Endothelial cell of umbilical vein (primary cell): ENCODE results near the gene CTU2. TPM values are rescaled to one million over a fixed set of nuclear protein-coding genes. Genes with fewer than 3 reads are reported as not detected.

Experiments
- BruUV-seq: library from RNA; stranded (reverse); fragments of 400-500 nt; replicated peaks from 2 replicates; lab custom pipeline; 2021; lab: Mats Ljungman, UMichigan
- CTCF ChIA-PET: fragments of 300-600, 350-600 bp; sonication (Branson Sonifier 250); formaldehyde crosslinking; loops from one replicate; lab custom pipeline; 2021; ENCODE audit warnings: antibody characterized with exemption, inconsistent platforms; lab: Charles Lee
- POLR2A ChIA-PET: fragments of 300-600, 350-600 bp; sonication (Branson Sonifier 250); formaldehyde crosslinking; loops from one replicate; lab custom pipeline; 2021; ENCODE audit warnings: antibody characterized with exemption, inconsistent platforms; lab: Charles Lee
- DNase-seq: peaks from one replicate; pipeline ENCODE4 v3.0.0-alpha.2; 2011; ENCODE audit warnings: low read depth, low spot score
- FAIRE-seq: peaks from 2 replicates; lab custom pipeline; 2011; peaks lifted over from hg19 to GRCh38; lab: Jason Lieb, UNC
- H2AFZ ChIP-seq: 2 replicates; pipeline ENCODE4 v1.6.0; 2012; ENCODE audit warnings: low read depth, low read length, control low read depth, inconsistent platforms
- H3K27ac ChIP-seq: 2 replicates; pipeline ENCODE4 v1.5.1; 2011; ENCODE audit warnings: low read depth, mild to moderate bottlenecking, control low read depth, low read length, moderate library complexity; ENCODE audit not compliant: insufficient read depth
- H3K27me3 ChIP-seq, 2 experiments: 2 replicates each; pipeline versions ENCODE4 v1.6.0 to v1.6.1; 2011; ENCODE audit warnings: low read length in 2 of 2, mixed read lengths in 1 of 2; ENCODE audit not compliant: control insufficient read depth in 2 of 2, insufficient read depth in 2 of 2
- H3K36me3 ChIP-seq, 2 experiments: 2 replicates in 1 of 2; 3 replicates in 1 of 2; pipeline ENCODE4 v1.5.1; 2011; ENCODE audit warnings: low read length in 2 of 2, mild to moderate bottlenecking in 1 of 2, moderate library complexity in 1 of 2; ENCODE audit not compliant: control insufficient read depth in 2 of 2, insufficient read depth in 2 of 2; ENCODE audit errors: extremely low read depth in 1 of 2
- H3K4me1 ChIP-seq: 3 replicates; pipeline ENCODE4 v1.5.1; 2011; ENCODE audit warnings: mild to moderate bottlenecking, low read length; ENCODE audit not compliant: control insufficient read depth, insufficient read depth; ENCODE audit errors: extremely low read depth
- H3K4me2 ChIP-seq: 2 replicates; pipeline ENCODE4 v1.6.1; 2011; ENCODE audit warnings: low read length, control low read depth, mixed read lengths; ENCODE audit not compliant: insufficient read depth
- H3K4me3 ChIP-seq, 3 experiments: fragments of 200-600 bp in 1 of 3; sonication (generic), shearing (Covaris generic) in 1 of 3; replicated peaks in 1 of 3; 2 replicates each; pipeline ENCODE4 v1.5.1; 2011 to 2016; ENCODE audit warnings: control low read depth in 3 of 3, low read length in 3 of 3, mild to moderate bottlenecking in 2 of 3, inconsistent platforms in 1 of 3, low read depth in 1 of 3, moderate library complexity in 1 of 3; ENCODE audit not compliant: insufficient read depth in 1 of 3
- H3K79me2 ChIP-seq: 2 replicates; pipeline ENCODE4 v1.6.0; 2012; ENCODE audit warnings: low read length, inconsistent platforms; ENCODE audit not compliant: control insufficient read depth, insufficient read depth
- H3K9ac ChIP-seq: replicated peaks from 2 replicates; pipeline ENCODE3; 2011; ENCODE audit warnings: low read length, control low read depth; ENCODE audit not compliant: insufficient read depth; ENCODE audit errors: extremely low read depth
- H3K9me1 ChIP-seq: replicated peaks from 3 replicates; pipeline ENCODE4 v1.6.0; 2011; ENCODE audit warnings: mild to moderate bottlenecking, low read length; ENCODE audit not compliant: control insufficient read depth, insufficient read depth; ENCODE audit errors: extremely low read depth
- H3K9me3 ChIP-seq: replicated peaks from 2 replicates; pipeline ENCODE4 v1.5.1; 2012; ENCODE audit warnings: low read length, inconsistent platforms; ENCODE audit not compliant: control insufficient read depth, insufficient read depth
- H4K20me1 ChIP-seq: replicated peaks from 2 replicates; pipeline ENCODE3; 2011; ENCODE audit warnings: mild to moderate bottlenecking, low read length; ENCODE audit not compliant: control insufficient read depth, insufficient read depth; ENCODE audit errors: extremely low read depth
- EZH2 ChIP-seq: IDR thresholded peaks from 2 replicates; pipeline ENCODE4 v1.6.1; 2012; ENCODE audit warnings: borderline replicate concordance, low read depth, mild to moderate bottlenecking, moderate library complexity, low read length, inconsistent platforms; ENCODE audit not compliant: severe bottlenecking
- JUN ChIP-seq: IDR thresholded peaks from 2 replicates; pipeline ENCODE4 v1.6.1; 2011; ENCODE audit warnings: borderline replicate concordance, low read depth; ENCODE audit not compliant: insufficient read length, insufficient read depth
- POLR2AphosphoS5 ChIP-seq: IDR thresholded peaks from 2 replicates; pipeline ENCODE4 v1.6.1; 2012; ENCODE audit warnings: low read depth, mild to moderate bottlenecking, control low read depth, low read length, moderate library complexity; ENCODE audit not compliant: insufficient read depth
- dilution Hi-C: fragments of 300-500 bp; cut with MboI; formaldehyde crosslinking; loops from one replicate; pipeline ENCODE4 v1.15.0; 2019; ENCODE audit warnings: low sequenced_read_pairs; ENCODE audit not compliant: extremely low pct_ligation_motif_present
- intact Hi-C: fragments of 100-400 bp; cut with micrococcal nuclease; formaldehyde crosslinking; loops from one replicate; pipeline ENCODE4 v1.10.0; 2022
- polyA plus RNA-seq, 4 experiments: library from polyadenylated mRNA; depleted of rRNA in 3 of 4; stranded (reverse) in 3 of 4; unstranded in 1 of 4; fragments of >200 nt; gene quantifications; 2 replicates each; pipeline versions ENCODE4 v1.2.1 to v1.2.3, GENCODE V29; 2011 to 2012; ENCODE audit warnings: missing spikeins in 1 of 4
- total RNA-seq: library from RNA; stranded (reverse); gene quantifications from 2 replicates; pipeline ENCODE4 v1.2.3, GENCODE V29; 2021
- TF ChIP-seq, protein P1 (sequence below): IDR thresholded peaks from 2 replicates; pipeline ENCODE4 v1.6.1; 2011; ENCODE audit not compliant: insufficient read depth, insufficient read length
- TF ChIP-seq, protein P2 (sequence below), 2 donors: IDR thresholded peaks; 1 replicate in 1 of 2; 2 replicates in 1 of 2; pipeline ENCODE4 v1.5.1; 2011; ENCODE audit warnings: low read length in 2 of 2, mild to moderate bottlenecking in 2 of 2, moderate library complexity in 2 of 2, control low read depth in 1 of 2, inconsistent platforms in 1 of 2, low read depth in 1 of 2; ENCODE audit not compliant: insufficient read depth in 1 of 2; ENCODE audit errors: extremely low read depth in 1 of 2

CTU2 gene
- total and polyA plus RNA-seq, 2 donors (not counting 3 experiments of a cell fraction or from before 2014, with no cell fraction given), result 26.1 to 33.7 TPM

DNA sequence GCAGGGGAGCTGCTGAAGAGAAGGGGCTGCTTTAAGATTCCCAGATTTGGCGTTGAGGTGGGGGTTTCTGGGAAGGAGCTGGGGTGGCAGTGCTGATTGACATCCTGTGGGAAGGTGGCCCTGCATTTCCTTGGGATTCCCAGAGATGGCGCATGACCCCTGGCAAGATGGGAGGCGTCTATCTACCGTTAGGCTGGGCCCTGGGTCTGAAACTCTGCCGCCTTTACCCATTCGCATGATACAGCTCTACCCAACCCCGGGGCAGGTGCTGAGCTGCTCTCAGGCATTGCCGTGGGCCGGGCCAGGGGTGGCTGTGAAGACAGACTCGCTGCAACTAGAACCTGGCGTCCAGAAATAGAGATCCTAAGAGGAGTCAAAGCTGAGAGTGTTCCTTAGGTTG is 33.5 kb upstream of the CTU2 start:
- no peak overlapping the region for H3K4me2 ChIP-seq
- no peaks in the 10 kb centered on the region for H3K9me3 ChIP-seq
- no peak overlapping the region for H2AFZ ChIP-seq
- ChIA-PET CTCF (interaction anchor here (0.8 to 1.6 kb wide), 6 partner anchors 13 to 65 kb away, joined by 3 to 5 read pairs (median 3); no protein-coding TSS in a partner anchor), POLR2A (no interaction called here)
- H3K27me3 ChIP-seq, result no peaks in the 10 kb centered on the region
- intact Hi-C loops, result no loop called here
- no peaks in the 10 kb centered on the region for H3K79me2 ChIP-seq
- H4K20me1 ChIP-seq, result no peaks in the 10 kb centered on the region
- dilution Hi-C loops, result no loop called here
- no peak overlapping the region for H3K9ac ChIP-seq
- TF ChIP-seq, protein P1, sequence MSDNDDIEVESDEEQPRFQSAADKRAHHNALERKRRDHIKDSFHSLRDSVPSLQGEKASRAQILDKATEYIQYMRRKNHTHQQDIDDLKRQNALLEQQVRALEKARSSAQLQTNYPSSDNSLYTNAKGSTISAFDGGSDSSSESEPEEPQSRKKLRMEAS, result no peak
- TF ChIP-seq, protein P2, sequence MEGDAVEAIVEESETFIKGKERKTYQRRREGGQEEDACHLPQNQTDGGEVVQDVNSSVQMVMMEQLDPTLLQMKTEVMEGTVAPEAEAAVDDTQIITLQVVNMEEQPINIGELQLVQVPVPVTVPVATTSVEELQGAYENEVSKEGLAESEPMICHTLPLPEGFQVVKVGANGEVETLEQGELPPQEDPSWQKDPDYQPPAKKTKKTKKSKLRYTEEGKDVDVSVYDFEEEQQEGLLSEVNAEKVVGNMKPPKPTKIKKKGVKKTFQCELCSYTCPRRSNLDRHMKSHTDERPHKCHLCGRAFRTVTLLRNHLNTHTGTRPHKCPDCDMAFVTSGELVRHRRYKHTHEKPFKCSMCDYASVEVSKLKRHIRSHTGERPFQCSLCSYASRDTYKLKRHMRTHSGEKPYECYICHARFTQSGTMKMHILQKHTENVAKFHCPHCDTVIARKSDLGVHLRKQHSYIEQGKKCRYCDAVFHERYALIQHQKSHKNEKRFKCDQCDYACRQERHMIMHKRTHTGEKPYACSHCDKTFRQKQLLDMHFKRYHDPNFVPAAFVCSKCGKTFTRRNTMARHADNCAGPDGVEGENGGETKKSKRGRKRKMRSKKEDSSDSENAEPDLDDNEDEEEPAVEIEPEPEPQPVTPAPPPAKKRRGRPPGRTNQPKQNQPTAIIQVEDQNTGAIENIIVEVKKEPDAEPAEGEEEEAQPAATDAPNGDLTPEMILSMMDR (IDR thresholded peaks at IDR 0.05; ENCODE audit: extremely low read depth in 1 of 2, insufficient read depth in 1 of 2, low read depth in 1 of 2, low read length in 2 of 2), result peak in 1 of 2 donors; percentile 39
- TF ChIP-seq JUN (no peak), POLR2AphosphoS5 (no peak), EZH2 (no peak)
- H3K9me1 ChIP-seq, result no peaks in the 10 kb centered on the region
- H3K4me1 ChIP-seq, result no peaks in the 10 kb centered on the region
- FAIRE-seq, result peak; percentile 33
- BruUV-seq, result no TSS peak
- no peak overlapping the region for H3K27ac ChIP-seq
- DNase-seq, result no peak
- H3K36me3 ChIP-seq, result peaks cover 0 to 2% of the 10 kb centered on the region in 2 experiments
- H3K4me3 ChIP-seq, result no peak overlapping the region
